ENCODE results near the gene NRXN3.

DNA sequence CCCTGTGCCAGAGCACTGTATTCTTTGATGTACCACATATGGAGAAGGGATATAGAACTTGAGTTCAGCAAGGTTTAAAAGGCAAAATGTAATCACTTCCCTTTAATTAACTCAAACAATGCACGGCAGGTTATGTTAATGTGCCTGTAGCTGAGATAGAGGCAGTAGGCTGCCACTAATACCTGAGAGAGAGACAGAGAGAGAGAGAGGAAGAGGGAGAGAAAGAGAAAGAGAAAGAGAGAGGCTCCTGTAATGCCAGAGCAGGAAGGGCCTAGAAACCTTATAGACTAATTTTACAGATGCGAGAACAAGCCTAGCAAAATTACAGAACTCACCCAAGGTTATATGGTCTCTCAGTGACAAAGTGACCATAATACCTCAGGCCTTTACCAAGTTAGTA is 679.8 kb downstream of the NRXN3 start:
- TF ChIP-seq EZH2 (IDR thresholded peaks at IDR 0.05; ENCODE audit: low read depth) (no peak), CTCF (conservative IDR thresholded peaks at IDR 0.05) (no peak)

Data from PC-9 (cell line).